GM19463 (cell line): ENCODE measurements around the gene HOXC4.
A peak's percentile ranks its signal among the peaks of the same experiment; 100 is the strongest.

Experiments
- ATAC-seq: cut with Tn5 transposase; IDR thresholded peaks from one replicate; pipeline ENCODE4 v1.9.1; 2021; ENCODE audit warnings: mild to moderate bottlenecking, moderate library complexity; ENCODE audit not compliant: unreplicated experiment

HOXC4 gene

GRCh38 chr12:54015018-54015931, 38.4 kb upstream of the HOXC4 start:
- ATAC-seq: no peak

- ATAC-seq: no peak
These were observed 37.6 kb upstream of the HOXC4 start for GRCh38 chr12:54016051-54016450.

GRCh38 chr12:54016478-54016964, 37.1 kb upstream of the HOXC4 start:
- ATAC-seq: no peak

GRCh38 chr12:54017027-54017788, 36.4 kb upstream of the HOXC4 start:
- ATAC-seq: peak; percentile 28

GRCh38 chr12:54017878-54018467, 35.7 kb upstream of the HOXC4 start:
- peak; percentile 84 for ATAC-seq

- no peak for ATAC-seq
These were observed 35.1 kb upstream of the HOXC4 start for GRCh38 chr12:54018468-54018984.

GRCh38 chr12:54019091-54019811, 34.4 kb upstream of the HOXC4 start:
- no peak for ATAC-seq

GRCh38 chr12:54019924-54020590, 33.6 kb upstream of the HOXC4 start:
- no peak for ATAC-seq

- ATAC-seq: no peak
These were observed 32.8 kb upstream of the HOXC4 start for GRCh38 chr12:54020591-54021405.

GRCh38 chr12:54021432-54022013, 32.1 kb upstream of the HOXC4 start:
- ATAC-seq: no peak

GRCh38 chr12:54022960-54023884, 30.4 kb upstream of the HOXC4 start:
- ATAC-seq: no peak

- ATAC-seq: no peak
These were observed 29.5 kb upstream of the HOXC4 start for GRCh38 chr12:54024127-54024526.

GRCh38 chr12:54024581-54025305, 28.9 kb upstream of the HOXC4 start:
- ATAC-seq: no peak

GRCh38 chr12:54025499-54026405, 27.9 kb upstream of the HOXC4 start:
- ATAC-seq: no peak

- ATAC-seq: no peak
These were observed 26.8 kb upstream of the HOXC4 start for GRCh38 chr12:54026640-54027441.
